Measurements from ENCODE around the gene BMPER. TPM values are rescaled to one million over a fixed set of nuclear protein-coding genes. Genes with fewer than 3 reads are reported as not detected.

BMPER gene
- total and polyA plus RNA-seq, 8 donors = 1.9 to 9.5 (median 4.6) TPM; not detected in 1

DNA sequence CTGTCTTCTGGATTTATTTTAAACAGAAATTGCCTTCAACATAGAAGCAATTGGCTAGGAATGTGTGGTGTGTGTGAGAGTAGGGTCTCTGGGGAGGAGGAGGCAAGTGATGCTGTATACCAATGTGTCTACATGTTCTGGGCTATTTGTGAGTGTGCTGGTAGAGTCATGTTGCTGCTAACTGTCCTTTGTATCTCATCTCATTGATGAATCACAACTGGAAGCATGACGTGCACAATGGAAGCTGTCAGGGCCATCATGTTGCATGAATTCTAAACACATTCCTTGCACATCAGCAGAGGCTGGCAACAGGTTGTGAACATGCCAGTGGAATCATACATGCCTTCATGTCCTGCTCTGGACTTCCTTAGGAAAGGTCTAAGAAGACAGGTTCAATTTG lies 199.7 kb downstream of the BMPER start:
- intact Hi-C loops (cut with DNase I; ENCODE audit: low total_unique reads) = no loop called here
- TF ChIP-seq POLR2A (IDR thresholded peaks at IDR 0.05) (no peak), EP300 (IDR thresholded peaks at IDR 0.05) (no peak), POLR2AphosphoS5 (IDR thresholded peaks at IDR 0.05) (no peak)
- TF ChIP-seq, protein P1, sequence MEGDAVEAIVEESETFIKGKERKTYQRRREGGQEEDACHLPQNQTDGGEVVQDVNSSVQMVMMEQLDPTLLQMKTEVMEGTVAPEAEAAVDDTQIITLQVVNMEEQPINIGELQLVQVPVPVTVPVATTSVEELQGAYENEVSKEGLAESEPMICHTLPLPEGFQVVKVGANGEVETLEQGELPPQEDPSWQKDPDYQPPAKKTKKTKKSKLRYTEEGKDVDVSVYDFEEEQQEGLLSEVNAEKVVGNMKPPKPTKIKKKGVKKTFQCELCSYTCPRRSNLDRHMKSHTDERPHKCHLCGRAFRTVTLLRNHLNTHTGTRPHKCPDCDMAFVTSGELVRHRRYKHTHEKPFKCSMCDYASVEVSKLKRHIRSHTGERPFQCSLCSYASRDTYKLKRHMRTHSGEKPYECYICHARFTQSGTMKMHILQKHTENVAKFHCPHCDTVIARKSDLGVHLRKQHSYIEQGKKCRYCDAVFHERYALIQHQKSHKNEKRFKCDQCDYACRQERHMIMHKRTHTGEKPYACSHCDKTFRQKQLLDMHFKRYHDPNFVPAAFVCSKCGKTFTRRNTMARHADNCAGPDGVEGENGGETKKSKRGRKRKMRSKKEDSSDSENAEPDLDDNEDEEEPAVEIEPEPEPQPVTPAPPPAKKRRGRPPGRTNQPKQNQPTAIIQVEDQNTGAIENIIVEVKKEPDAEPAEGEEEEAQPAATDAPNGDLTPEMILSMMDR (IDR thresholded peaks at IDR 0.05) = no peak
- Histone ChIP-seq H3K4me1 (peaks cover 0 to 9% (median 0%) of the 10 kb centered on the region in 4 donors), H3K36me3 (no peaks in the 10 kb centered on the region), H3K4me3 (no peak overlapping the region), H3K27ac (no peak overlapping the region), H3K9me3 (no peaks in the 10 kb centered on the region), H3K27me3 (no peaks in the 10 kb centered on the region)
- DNase-seq = no peak
- WGBS, 5 donors = 69 to 94% (median 88%) methylated on average over 1 of the region's 1 CpG

DNA sequence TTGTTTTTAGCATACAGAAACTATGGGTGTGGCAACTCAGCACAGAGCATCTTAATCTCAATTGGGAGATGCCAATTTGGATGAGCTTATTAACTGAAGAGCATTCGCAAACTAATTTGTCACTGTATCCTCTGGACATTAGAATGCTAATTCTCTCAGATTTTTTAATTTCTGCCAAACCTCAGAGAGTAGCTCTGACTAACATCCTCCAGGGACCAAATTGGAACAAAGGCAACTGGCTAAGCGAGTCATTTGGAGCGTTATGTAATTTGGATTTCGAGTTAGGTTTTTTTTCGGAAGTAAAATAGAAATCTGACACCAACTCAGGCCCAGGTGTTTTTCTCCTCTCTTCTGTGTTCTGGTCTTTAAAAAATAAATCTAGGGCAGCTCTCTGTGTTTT lies 201.9 kb downstream of the BMPER start:
- WGBS, 5 donors = 62 to 81% (median 76%) methylated on average over 5 of the region's 5 CpGs

DNA sequence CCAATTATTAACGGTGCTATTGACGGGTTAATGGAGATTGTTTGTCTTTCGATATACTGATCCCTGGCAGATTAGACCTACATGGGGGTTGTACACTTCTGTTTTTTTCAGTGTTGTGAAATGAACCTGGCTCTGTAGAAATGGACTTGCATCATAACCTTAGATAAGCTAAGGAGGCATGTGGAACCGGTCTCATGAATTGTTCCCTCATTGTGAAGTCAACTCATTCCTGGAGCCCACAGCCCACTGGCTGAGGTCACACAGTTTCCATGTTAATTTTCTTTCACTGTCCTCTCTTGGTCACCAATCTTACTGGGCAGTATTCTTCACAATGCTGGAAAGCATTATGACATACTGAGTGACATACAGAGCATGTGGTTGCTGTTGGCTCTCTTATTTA lies 202.8 kb downstream of the BMPER start:
- no peaks in the 10 kb centered on the region for H3K27me3 ChIP-seq
- no peaks in the 10 kb centered on the region for H3K9me3 ChIP-seq
- DNase-seq = no peak
- intact Hi-C loops (cut with DNase I; ENCODE audit: low total_unique reads) = no loop called here
- no peak overlapping the region for H3K4me3 ChIP-seq
- no peak overlapping the region for H3K27ac ChIP-seq
- WGBS, 5 donors = 66 to 79% (median 73%) methylated on average over 4 of the region's 4 CpGs
- H3K4me1 ChIP-seq = peaks cover 0 to 9% (median 0%) of the 10 kb centered on the region in 4 donors
- TF ChIP-seq POLR2A (IDR thresholded peaks at IDR 0.05) = no peak
- TF ChIP-seq EP300 (IDR thresholded peaks at IDR 0.05) = no peak
- TF ChIP-seq, protein P1 (IDR thresholded peaks at IDR 0.05) = no peak
- TF ChIP-seq POLR2AphosphoS5 (IDR thresholded peaks at IDR 0.05) = no peak
- no peaks in the 10 kb centered on the region for H3K36me3 ChIP-seq

More for the DNA sequence above, 201.9 kb downstream of the BMPER start:
- Histone ChIP-seq H3K27me3 (no peaks in the 10 kb centered on the region), H3K4me3 (no peak overlapping the region), H3K4me1 (peaks cover 0 to 9% (median 0%) of the 10 kb centered on the region in 4 donors), H3K36me3 (no peaks in the 10 kb centered on the region), H3K9me3 (no peaks in the 10 kb centered on the region), H3K27ac (no peak overlapping the region)
- peak in 1 of 2 donors; percentile 55 for DNase-seq
- intact Hi-C loops (cut with DNase I; ENCODE audit: low total_unique reads) = no loop called here
- no peak for TF ChIP-seq POLR2A (IDR thresholded peaks at IDR 0.05)
- TF ChIP-seq, protein P1 (IDR thresholded peaks at IDR 0.05) = no peak
- no peak for TF ChIP-seq EP300 (IDR thresholded peaks at IDR 0.05)
- TF ChIP-seq POLR2AphosphoS5 (IDR thresholded peaks at IDR 0.05) = no peak

DNA sequence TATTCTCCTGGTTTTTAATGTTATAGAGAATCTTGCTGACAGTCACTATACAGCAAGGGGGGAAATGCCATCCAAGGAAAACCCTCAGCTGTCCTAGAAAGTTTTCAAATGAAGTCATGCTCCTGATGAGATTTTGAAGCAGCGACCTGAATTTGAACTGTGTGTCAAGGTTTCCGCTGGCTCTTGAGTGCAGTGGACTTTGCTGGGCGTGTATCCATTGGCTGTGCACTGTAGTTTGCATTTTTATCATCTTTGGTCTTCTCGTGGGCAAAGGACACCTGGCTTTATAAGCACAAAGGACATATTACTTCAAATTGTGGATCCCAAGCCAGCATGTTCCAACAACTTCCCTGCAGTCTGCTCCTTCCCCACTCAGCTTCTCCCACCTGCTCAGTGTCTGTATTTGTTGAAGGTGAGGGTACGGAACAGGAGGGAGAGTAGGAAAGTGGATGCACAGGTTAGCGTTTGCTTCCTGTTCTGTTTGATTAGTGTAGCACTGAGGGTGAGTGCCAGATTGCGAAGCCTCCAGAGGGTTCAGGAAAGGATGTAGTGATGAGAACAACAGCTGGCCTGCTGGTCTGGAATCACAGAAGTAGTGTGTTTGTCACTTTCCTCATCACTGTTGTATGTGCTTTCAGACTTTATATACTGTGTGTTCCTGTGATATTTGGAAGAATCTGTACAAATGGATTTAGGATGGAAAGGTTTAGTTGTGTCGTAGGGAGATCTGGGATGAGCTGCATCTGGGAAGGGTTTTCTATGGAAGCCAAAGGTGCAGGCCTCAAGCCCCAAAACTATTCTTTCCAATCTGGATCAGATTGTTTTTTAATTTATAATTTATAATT lies 204.8 kb downstream of the BMPER start:
- H3K27ac ChIP-seq = no peak overlapping the region
- H3K4me1 ChIP-seq = peaks cover 0 to 9% (median 0%) of the 10 kb centered on the region in 4 donors
- no peak for DNase-seq
- no peaks in the 10 kb centered on the region for H3K27me3 ChIP-seq
- no peak for TF ChIP-seq POLR2A (IDR thresholded peaks at IDR 0.05)
- no peak for TF ChIP-seq POLR2AphosphoS5 (IDR thresholded peaks at IDR 0.05)
- TF ChIP-seq, protein P1 (IDR thresholded peaks at IDR 0.05) = no peak
- TF ChIP-seq EP300 (IDR thresholded peaks at IDR 0.05) = no peak
- intact Hi-C loops (cut with DNase I; ENCODE audit: low total_unique reads) = no loop called here
- H3K36me3 ChIP-seq = no peaks in the 10 kb centered on the region
- 48 to 80% (median 55%) methylated on average over 8 of the region's 8 CpGs for WGBS, 5 donors
- no peak overlapping the region for H3K4me3 ChIP-seq
- H3K9me3 ChIP-seq = no peaks in the 10 kb centered on the region

All from stomach (tissue), 9 donors.